GM21528 (cell line): ENCODE measurements around the gene ACSL6.

ENCODE experiments used
- ATAC-seq: cut with Tn5 transposase; IDR thresholded peaks from one replicate; pipeline ENCODE4 v1.9.1; 2021; ENCODE audit warnings: mild to moderate bottlenecking, moderate library complexity; ENCODE audit not compliant: unreplicated experiment, low FRiP score

Gene ACSL6

DNA sequence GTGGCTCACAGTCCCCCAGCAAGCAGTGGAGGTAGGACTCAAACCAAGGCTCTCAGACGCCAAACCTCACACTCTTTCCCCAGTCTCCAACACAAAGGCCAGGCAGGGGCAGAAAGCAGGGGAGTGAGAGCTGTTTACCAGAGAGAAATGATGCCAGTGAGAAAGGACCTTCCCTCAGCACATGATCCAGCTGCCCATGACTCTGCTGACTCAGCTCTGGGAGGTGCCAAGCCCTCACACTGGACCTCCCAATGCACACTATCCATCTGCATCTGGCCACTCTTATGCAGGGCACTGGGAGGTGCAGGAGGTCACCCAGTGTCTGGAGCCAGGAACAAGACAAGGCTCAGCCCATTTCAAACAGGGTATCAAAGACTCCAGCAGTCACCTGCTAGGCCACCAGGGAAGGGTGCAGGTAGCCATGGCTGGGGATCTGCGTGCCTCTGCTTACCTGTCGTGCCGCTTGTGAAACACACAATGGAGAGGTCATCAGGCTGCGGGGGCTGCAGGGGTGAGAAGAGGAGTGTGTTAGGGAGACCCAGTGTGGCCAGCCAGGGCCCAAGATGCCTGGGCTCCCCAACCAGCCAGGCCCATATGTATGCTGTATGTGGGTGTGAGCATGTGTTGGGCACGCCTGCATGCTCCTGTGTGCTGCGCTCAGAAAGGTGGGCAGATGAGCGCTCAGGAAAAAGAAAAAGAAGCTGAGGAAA, 26.3 kb downstream of the ACSL6 start:
- ATAC-seq = no peak

DNA sequence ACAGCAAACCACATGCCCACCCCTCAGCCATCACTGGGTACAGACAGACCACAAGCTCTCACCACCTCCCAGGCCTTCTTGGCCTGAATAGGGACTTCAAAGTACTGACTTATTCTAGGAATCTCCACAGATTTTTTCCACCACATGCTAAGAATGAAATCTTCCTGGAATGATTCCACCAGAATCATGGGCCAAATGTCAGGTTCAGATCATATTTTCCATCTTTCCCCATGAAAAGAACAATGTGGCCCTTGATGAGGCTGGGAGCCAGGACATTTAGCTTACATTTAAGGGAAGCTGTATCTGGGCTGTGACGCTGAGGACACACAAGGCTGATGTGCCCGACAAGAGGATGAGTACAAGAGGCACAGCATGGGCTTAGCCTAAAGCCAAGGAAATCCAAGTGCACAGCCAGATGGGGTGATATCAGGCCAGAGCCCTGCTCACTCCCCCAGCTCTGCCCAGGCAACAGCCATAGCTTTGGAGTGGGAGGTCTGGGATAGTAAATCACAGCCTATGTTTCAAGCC, 28.1 kb downstream of the ACSL6 start:
- ATAC-seq = no peak

DNA sequence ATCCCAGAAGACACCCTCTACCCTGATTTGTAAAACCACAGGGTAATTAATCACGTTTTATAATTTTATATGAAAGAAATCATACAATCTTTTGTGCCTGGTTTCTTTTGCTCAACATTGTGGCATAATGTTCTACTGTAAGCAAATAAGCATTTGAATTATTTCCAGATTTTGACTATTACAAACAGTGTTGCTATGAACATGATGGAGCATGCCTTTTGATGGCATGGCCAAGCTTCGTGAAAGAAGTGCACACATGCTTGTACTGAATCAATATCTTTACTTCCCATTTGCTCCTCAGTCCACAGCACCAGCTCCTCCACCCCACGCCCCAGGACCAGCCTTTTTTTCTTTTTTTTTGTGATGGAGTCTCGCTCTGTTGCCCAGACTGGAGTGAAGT, 29.9 kb downstream of the ACSL6 start:
- no peak for ATAC-seq

GRCh38 chr5:131980696-131981095, 30.8 kb downstream of the ACSL6 start:
- ATAC-seq = no peak

GRCh38 chr5:131979816-131980215, 31.6 kb downstream of the ACSL6 start:
- ATAC-seq = no peak

DNA sequence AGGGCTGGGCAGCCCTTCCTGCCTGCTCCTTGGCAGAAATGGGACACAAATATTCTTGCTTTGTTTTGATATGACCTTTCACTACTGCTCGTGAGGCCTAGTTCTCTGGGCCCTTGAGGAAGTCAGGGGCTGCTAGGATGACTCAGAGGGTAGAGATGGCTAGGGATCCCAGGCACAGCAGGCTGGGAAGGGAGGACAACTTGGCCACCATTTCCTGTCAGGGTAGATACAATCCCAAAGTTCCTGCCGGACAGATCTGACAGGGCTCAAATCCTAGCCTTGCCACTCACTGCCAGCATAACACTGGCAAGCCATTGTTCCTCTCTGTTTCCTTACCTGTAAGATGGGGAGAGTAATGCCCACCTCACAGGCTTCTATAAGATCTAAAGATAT, 34.2 kb downstream of the ACSL6 start:
- no peak for ATAC-seq

- peak; percentile 37 for ATAC-seq
These were observed 34.8 kb downstream of the ACSL6 start for GRCh38 chr5:131976414-131977211.

DNA sequence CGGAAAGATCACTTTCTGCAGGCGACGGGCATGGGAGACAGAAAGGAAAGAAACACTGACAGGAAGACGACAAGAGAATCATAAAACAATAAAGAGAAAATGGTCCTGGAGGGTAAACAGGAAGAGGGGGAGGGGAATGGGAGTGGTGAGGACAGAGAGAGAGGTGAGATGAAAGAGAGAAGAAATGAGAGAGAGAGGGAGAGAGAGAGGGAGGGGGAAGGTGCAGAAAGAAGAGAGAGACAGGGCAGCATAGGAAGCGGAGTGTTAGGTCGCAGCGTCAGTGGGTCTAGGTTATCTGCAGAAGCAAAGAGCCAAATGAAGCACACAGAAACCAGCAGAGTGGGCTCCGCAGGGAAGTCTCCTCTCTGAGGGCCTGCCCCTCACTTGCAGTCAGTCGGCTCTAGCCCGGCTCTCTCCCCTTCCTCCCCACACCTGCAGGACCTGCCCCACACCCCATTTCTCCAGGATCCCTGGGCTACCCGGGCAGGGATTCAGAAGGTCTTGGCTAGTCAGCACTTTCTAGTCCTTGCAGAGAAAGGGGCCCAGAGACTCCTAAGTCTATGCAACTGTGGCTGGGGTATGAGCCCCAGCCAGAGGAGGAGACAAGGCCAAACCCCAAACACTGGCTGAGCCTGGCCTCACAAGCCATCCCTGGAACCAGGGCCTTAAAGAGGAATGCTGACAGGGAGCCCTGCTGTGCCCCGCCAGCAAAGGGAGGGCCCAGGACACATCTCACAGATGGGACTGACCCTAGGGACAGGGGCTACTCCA, 36.3 kb downstream of the ACSL6 start:
- ATAC-seq = no peak

GRCh38 chr5:131974622-131974955, 36.9 kb downstream of the ACSL6 start:
- ATAC-seq = no peak

DNA sequence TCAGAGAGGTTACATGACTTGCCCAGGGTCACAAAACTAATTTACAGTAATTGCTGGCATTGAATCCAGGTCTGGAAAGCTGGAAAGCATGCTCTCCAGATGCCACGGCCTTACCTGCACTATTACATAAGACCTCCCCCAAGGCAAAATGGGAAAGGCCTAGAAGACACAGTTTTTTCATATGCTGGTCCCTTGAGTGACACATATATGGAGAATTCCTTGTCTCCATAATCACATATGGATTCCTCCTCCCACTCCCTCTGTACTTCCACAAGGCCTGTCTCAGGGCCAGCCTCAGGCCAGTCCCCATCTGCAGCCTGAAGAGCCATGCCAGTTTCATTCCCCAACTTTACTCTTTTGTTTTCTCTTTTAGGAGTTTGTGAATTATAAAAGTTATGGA, 37.4 kb downstream of the ACSL6 start:
- ATAC-seq = no peak

DNA sequence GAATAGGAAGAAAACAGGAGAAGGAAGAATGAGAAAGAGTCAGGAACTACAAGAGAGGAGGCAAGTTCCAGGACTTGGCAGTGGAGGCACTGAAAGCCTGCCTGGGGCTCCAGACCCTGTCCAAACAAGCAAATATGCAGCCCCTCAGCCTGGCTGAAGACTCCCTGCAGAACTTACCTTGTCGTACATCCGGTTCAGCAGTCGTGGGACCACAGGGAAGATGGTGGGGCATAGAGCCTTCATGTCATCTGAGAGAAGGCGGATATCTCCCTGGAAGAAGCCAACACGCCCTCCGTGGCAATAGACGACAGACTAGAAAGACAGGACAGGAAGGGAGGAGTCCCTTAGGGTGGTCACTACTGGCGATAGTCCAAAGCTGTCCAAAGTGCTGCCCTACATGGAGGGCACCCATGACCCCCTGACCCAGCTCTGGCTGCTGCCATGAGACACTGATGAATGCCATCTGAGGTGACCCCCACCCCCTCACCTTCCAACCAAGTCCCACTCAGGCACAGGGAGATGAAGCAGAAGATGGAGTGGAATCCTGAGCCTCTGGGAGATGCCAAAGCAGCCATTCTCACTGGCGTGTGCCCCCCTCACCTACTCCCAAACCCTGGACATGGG, 38.3 kb downstream of the ACSL6 start:
- no peak for ATAC-seq

- ATAC-seq = no peak
These were observed 43.0 kb downstream of the ACSL6 start for GRCh38 chr5:131968396-131968954.

DNA sequence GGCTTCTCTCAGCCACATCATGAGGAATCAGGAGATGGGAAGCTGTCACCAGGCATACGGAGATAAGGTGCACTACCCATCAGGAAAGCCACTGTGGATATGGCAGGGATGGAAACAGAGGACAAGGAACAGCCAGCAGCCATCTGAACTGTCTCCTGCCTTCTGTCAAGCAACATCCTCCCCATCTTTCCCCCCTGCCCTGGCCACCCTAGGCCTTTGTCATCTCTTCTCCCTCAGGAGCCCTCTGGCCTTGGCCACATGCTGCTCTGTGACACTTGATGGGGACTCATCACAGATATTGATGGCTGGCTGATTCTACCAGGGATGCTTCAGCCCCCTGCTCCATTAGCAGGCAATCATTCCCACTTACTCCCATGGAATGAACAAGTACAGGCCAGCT, 44.9 kb downstream of the ACSL6 start:
- ATAC-seq = no peak

DNA sequence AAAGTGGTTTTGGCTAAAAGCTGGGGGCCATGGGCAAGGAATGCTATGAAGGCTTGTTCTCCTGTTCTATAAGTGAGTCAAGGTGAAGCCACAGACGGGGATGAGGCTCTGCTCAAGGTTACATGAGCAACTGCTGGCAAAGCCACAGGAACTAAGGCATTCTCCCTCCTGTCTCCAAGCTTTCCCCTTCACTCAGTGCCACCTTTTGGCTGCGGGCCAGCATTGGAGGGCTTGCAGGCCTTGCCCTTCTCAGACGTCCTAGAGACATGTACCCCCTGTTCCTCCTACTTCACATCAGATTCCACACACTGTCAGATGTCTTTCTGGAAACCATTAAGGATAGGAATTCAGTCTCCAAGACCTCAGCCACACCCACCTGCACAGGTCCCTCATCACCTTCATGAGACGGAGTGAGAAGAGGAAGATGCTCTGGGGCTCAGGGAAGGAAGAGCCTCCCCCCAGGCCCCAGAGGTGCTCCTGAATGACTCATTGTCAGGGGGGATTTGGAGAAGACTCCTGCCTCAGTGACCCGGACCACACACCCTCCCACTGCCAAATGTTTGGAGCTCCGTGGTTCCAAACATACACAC, 45.5 kb downstream of the ACSL6 start:
- no peak for ATAC-seq

DNA sequence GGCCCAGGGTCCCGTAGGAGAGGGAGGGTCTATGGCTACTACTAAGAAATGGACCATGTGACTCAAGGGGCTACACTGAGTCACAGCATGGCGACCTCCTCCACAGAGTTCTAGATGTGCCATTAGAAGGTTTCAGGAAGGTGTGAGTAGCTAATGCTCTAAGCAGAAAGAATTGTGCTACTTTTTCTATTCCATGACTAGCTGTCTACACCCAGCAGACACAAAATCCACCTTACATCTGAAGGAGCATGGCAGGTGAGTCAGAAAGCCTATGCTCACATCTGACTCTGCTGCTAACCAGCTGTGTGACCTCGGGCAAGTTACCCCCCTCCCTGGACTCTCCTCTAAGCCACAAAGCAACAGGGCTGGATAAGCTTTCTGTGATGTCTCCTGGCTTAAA, 51.6 kb downstream of the ACSL6 start:
- no peak for ATAC-seq

DNA sequence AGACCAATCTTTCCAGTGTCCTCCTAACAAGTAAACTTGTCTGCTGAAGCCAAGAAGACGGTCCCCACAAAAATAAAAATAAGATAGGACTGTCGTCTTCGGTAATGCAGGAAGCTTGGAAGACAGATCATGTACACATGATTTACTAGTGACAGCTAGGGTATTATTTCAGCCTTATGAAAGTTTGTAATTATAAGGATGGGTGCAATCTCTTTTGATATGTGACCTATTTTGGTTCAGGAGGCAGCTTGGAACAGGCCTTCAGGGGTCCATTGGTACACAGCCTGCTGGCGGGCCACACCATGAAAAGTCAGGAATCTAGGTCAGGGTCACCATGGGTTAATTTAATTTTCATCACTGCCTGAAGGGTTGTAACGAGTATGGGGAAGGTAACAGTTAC, 52.3 kb downstream of the ACSL6 start:
- ATAC-seq = no peak

GRCh38 chr5:131957721-131958441, 53.6 kb downstream of the ACSL6 start:
- no peak for ATAC-seq

DNA sequence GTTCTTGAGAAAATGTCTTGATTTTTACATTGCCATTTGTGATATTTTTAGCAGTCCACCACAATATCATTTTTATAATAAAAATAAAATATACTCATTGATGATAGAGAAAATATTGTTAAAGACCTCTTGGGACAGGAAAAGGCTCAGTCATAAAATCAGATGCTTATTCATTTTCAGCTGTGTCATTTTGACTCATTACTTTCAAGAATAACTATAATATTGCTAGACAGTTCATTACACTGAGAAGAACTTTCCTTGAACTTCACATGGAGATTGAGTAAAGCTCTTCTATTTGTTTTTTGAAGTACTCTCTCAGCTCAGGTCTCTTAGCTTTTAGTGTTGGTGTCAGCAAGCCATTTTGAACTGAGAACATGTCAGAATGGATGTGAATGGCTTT, 57.5 kb downstream of the ACSL6 start:
- no peak for ATAC-seq

DNA sequence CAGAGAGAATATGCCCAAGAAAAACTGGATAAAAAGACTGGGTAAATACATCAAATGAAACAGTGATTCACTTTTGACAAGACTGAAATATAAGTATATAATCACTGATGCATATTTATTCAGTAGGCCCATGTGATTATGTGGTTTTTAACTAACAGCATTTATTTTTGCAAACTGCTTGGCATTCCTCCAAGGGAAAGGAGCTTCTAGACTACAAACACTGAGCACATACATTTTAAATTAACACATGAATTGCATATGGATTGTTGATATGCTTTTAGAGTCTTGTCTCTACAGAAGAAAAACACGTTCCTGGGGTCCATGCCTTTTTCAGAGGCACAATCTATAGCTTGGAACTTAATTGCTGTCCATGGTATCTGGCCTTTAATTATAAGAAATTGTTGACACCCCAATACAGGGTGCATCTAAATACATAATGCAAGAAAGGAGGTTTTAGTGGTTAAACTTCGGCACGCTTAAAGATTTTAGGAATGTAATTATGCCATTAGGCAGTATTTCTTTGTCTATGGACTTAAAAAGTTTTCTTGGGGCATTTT, 59.1 kb downstream of the ACSL6 start:
- ATAC-seq = no peak
